A549 (cell line): ENCODE measurements around the gene SRRT. TPM values are rescaled to one million over a fixed set of nuclear protein-coding genes. Genes with fewer than 3 reads are reported as not detected.

Experiments
- polyA plus RNA-seq, 4 experiments: library from polyadenylated mRNA; depleted of rRNA in 3 of 4; stranded (reverse); fragments of >200 nt; fragmentation: RNase III in 1 of 4; extraction: RNeasy Plus Mini Kit Qiagen cat#74134 plus additional on column Dnase treatment in 1 of 4; gene quantifications; 2 replicates in 3 of 4; 3 replicates in 1 of 4; pipeline ENCODE4 v1.2.3, GENCODE V29; 2011 to 2017
- small RNA-seq, 6 experiments: library from RNA; depleted of rRNA; stranded (forward); fragments of <200 nt; gene quantifications; one replicate each; pipeline ENCODE3, GENCODE V24; 2012

Gene SRRT
- polyA plus RNA-seq, 2 of the 4 experiments (the other 2 are of a cell fraction): 49.9 to 194 TPM

Small RNAs within 50 kb of the gene (small RNA-seq; reads per million reads assigned to genes)
- 0 reads per million in 6 experiments for gene RN7SL549P
- gene RPS29P15: 0 reads per million in 6 experiments

Other genes with a start within 250 kb of the SRRT start
- 1.1 and 1.3 TPM in 2 replicates for gene TFR2, start 233.6 kb upstream of the SRRT start, polyA plus RNA-seq (2011; rRNA removed)
- gene TFR2, start 233.6 kb upstream of the SRRT start, polyA plus RNA-seq (2017; fragmentation: RNase III; extraction: RNeasy Plus Mini Kit Qiagen cat#74134 plus additional on column Dnase treatment): 2.5 to 3.1 TPM (median 3.0 TPM) in 3 replicates
- not detected in 2 replicates for gene ACTL6B, start 218.7 kb upstream of the SRRT start, polyA plus RNA-seq (2011; rRNA removed)
- not detected in 3 replicates for gene ACTL6B, start 218.7 kb upstream of the SRRT start, polyA plus RNA-seq (2017; fragmentation: RNase III; extraction: RNeasy Plus Mini Kit Qiagen cat#74134 plus additional on column Dnase treatment)
- gene GNB2, start 201.4 kb upstream of the SRRT start, polyA plus RNA-seq (2011; rRNA removed): 50.8 and 67.2 TPM in 2 replicates
- gene GNB2, start 201.4 kb upstream of the SRRT start, polyA plus RNA-seq (2017; fragmentation: RNase III; extraction: RNeasy Plus Mini Kit Qiagen cat#74134 plus additional on column Dnase treatment): 156 to 169 TPM (median 163 TPM) in 3 replicates
- gene GIGYF1, start 180.9 kb upstream of the SRRT start, polyA plus RNA-seq (2011; rRNA removed): 5.1 and 5.8 TPM in 2 replicates
- gene GIGYF1, start 180.9 kb upstream of the SRRT start, polyA plus RNA-seq (2017; fragmentation: RNase III; extraction: RNeasy Plus Mini Kit Qiagen cat#74134 plus additional on column Dnase treatment): 15.0 to 20.5 TPM (median 18.9 TPM) in 3 replicates
- 29.5 and 37.3 TPM in 2 replicates for gene POP7, start 169.0 kb upstream of the SRRT start, polyA plus RNA-seq (2011; rRNA removed)
- 72.3 to 77.4 TPM (median 74.8 TPM) in 3 replicates for gene POP7, start 169.0 kb upstream of the SRRT start, polyA plus RNA-seq (2017; fragmentation: RNase III; extraction: RNeasy Plus Mini Kit Qiagen cat#74134 plus additional on column Dnase treatment)
- not detected in 2 replicates for gene EPO, start 154.6 kb upstream of the SRRT start, polyA plus RNA-seq (2011; rRNA removed)
- not detected in 3 replicates for gene EPO, start 154.6 kb upstream of the SRRT start, polyA plus RNA-seq (2017; fragmentation: RNase III; extraction: RNeasy Plus Mini Kit Qiagen cat#74134 plus additional on column Dnase treatment)
- gene ZAN, start 141.5 kb upstream of the SRRT start, polyA plus RNA-seq (2011; rRNA removed): not detected in 2 replicates
- gene ZAN, start 141.5 kb upstream of the SRRT start, polyA plus RNA-seq (2017; fragmentation: RNase III; extraction: RNeasy Plus Mini Kit Qiagen cat#74134 plus additional on column Dnase treatment): not detected in 3 replicates
- gene EPHB4, start 47.6 kb upstream of the SRRT start, polyA plus RNA-seq (2011; rRNA removed): 37.8 and 40.5 TPM in 2 replicates
- 25.7 to 32.9 TPM (median 30.4 TPM) in 3 replicates for gene EPHB4, start 47.6 kb upstream of the SRRT start, polyA plus RNA-seq (2017; fragmentation: RNase III; extraction: RNeasy Plus Mini Kit Qiagen cat#74134 plus additional on column Dnase treatment)
- gene SLC12A9, start 22.4 kb upstream of the SRRT start, polyA plus RNA-seq (2011; rRNA removed): 6.2 and 7.0 TPM in 2 replicates
- 12.1 to 14.3 TPM (median 13.4 TPM) in 3 replicates for gene SLC12A9, start 22.4 kb upstream of the SRRT start, polyA plus RNA-seq (2017; fragmentation: RNase III; extraction: RNeasy Plus Mini Kit Qiagen cat#74134 plus additional on column Dnase treatment)
- 14.8 and 18.0 TPM in 2 replicates for gene TRIP6, start 7.7 kb upstream of the SRRT start, polyA plus RNA-seq (2011; rRNA removed)
- gene TRIP6, start 7.7 kb upstream of the SRRT start, polyA plus RNA-seq (2017; fragmentation: RNase III; extraction: RNeasy Plus Mini Kit Qiagen cat#74134 plus additional on column Dnase treatment): 38.2 to 38.5 TPM (median 38.3 TPM) in 3 replicates
- 1.1 and 1.9 TPM in 2 replicates for gene UFSP1, start 14.6 kb downstream of the SRRT start, polyA plus RNA-seq (2011; rRNA removed)
- 6.1 to 7.1 TPM (median 6.9 TPM) in 3 replicates for gene UFSP1, start 14.6 kb downstream of the SRRT start, polyA plus RNA-seq (2017; fragmentation: RNase III; extraction: RNeasy Plus Mini Kit Qiagen cat#74134 plus additional on column Dnase treatment)
- gene ACHE, start 20.8 kb downstream of the SRRT start, polyA plus RNA-seq (2011; rRNA removed): 0.17 and 0.26 TPM in 2 replicates
- 0.62 to 0.92 TPM (median 0.69 TPM) in 3 replicates for gene ACHE, start 20.8 kb downstream of the SRRT start, polyA plus RNA-seq (2017; fragmentation: RNase III; extraction: RNeasy Plus Mini Kit Qiagen cat#74134 plus additional on column Dnase treatment)
- 4.0 and 4.4 TPM in 2 replicates for gene MUC3A, start 74.4 kb downstream of the SRRT start, polyA plus RNA-seq (2011; rRNA removed)
- 6.9 to 8.1 TPM (median 7.3 TPM) in 3 replicates for gene MUC3A, start 74.4 kb downstream of the SRRT start, polyA plus RNA-seq (2017; fragmentation: RNase III; extraction: RNeasy Plus Mini Kit Qiagen cat#74134 plus additional on column Dnase treatment)
- 1.2 and 1.8 TPM in 2 replicates for gene MUC12, start 94.5 kb downstream of the SRRT start, polyA plus RNA-seq (2011; rRNA removed)
- gene MUC12, start 94.5 kb downstream of the SRRT start, polyA plus RNA-seq (2017; fragmentation: RNase III; extraction: RNeasy Plus Mini Kit Qiagen cat#74134 plus additional on column Dnase treatment): 2.0 to 2.7 TPM (median 2.4 TPM) in 3 replicates
- 0.01 and 0.03 TPM in 2 replicates for gene MUC17, start 145.0 kb downstream of the SRRT start, polyA plus RNA-seq (2011; rRNA removed)
- not detected in 3 replicates for gene MUC17, start 145.0 kb downstream of the SRRT start, polyA plus RNA-seq (2017; fragmentation: RNase III; extraction: RNeasy Plus Mini Kit Qiagen cat#74134 plus additional on column Dnase treatment)
- gene TRIM56, start 210.4 kb downstream of the SRRT start, polyA plus RNA-seq (2011; rRNA removed): 3.9 and 5.2 TPM in 2 replicates
- gene TRIM56, start 210.4 kb downstream of the SRRT start, polyA plus RNA-seq (2017; fragmentation: RNase III; extraction: RNeasy Plus Mini Kit Qiagen cat#74134 plus additional on column Dnase treatment): 15.6 to 17.8 TPM (median 16.5 TPM) in 3 replicates